ENCODE results near the gene DBF4. TPM values are rescaled to one million over a fixed set of nuclear protein-coding genes. Genes with fewer than 3 reads are reported as not detected.
"Not testable (repeated sequence)": the region's sequence is repeated elsewhere in the genome, so short reads cannot be mapped to it uniquely, and the experiment has no call there.

DBF4 gene
- polyA plus RNA-seq, 1 experiment: 3.8 TPM

DNA sequence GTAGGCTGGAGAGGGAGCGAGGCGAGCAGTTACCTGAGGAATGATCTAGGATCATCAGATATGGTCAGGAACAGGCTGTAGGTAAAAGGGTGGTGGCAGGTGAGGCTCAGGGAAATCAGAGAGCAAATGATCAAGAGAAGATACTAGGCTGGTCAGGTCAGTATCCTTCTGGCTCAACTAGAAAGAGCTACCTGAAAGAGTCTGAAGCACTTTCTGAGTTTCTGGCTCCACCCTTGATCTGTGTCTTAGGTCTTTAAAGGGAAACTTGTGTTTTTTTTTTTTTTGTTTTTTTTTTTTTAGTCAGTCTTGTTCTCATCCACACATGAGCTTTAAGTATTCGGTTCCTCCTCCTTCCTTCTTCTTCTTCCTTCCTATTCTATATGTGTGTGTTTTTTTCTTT, 68.3 kb downstream of the DBF4 start:
- ChIA-PET CTCF (no interaction called here), POLR2A (no interaction called here)
- Histone ChIP-seq H3K27me3 (ENCODE audit: control insufficient read depth, insufficient read depth, low read length) (no peaks in the 10 kb centered on the region), H3K36me3 (ENCODE audit: control insufficient read depth, insufficient read depth, low read length) (no peaks in the 10 kb centered on the region), H3K4me3 (ENCODE audit: low read depth, low read length) (no peak overlapping the region)
- TF ChIP-seq CTCF (IDR thresholded peaks at IDR 0.05; ENCODE audit: insufficient read depth, low read depth, low read length): no peak
- no peak for DNase-seq (ENCODE audit: low read depth)

DNA sequence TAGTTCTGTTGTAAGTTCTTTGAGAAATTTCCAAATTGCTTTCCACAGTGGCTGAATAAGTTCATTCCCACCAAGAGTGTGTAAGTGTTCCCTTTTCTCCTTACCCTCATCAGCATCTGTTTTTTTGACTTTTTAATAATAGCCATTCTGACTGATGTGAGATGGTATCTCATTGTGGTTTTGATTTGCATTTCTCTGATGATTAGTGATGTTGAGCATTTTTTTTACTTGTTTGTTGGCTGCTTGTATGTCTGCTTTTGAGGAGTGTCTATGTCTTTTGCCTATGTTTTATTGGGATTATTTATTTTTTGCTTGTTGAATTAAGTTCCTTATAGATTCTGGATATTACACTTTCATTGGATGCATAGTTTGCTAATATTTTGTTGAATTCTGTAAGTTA, 69.6 kb downstream of the DBF4 start:
- H3K36me3 ChIP-seq (ENCODE audit: control insufficient read depth, insufficient read depth, low read length); DNase-seq (ENCODE audit: low read depth); H3K4me3 ChIP-seq (ENCODE audit: low read depth, low read length); CTCF ChIA-PET; H3K27me3 ChIP-seq (ENCODE audit: control insufficient read depth, insufficient read depth, low read length); POLR2A ChIA-PET: not testable (repeated sequence)

DNA sequence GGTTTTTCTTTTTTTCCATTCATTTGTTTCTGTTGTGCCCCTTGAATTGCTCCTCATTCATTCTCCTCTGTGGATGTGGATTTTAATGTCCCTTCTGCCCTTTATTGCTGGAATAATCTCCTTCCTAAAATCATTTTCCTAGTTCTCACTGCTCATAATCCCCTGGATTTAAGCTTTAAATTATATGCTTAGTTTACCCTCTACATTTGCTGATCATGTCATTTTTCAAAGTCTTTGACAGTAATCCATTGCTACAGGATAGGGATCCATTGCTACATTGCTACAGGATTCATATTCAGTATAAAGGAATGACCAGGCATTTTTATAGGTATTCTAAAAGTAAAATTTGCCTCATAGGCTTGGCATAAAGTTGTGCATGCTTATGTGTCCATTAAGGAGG, 72.1 kb downstream of the DBF4 start:
- ChIA-PET POLR2A (no interaction called here), CTCF (no interaction called here)
- DNase-seq (ENCODE audit: low read depth): no peak
- Histone ChIP-seq H3K27me3 (ENCODE audit: control insufficient read depth, insufficient read depth, low read length) (no peaks in the 10 kb centered on the region), H3K36me3 (ENCODE audit: control insufficient read depth, insufficient read depth, low read length) (no peaks in the 10 kb centered on the region), H3K4me3 (ENCODE audit: low read depth, low read length) (no peak overlapping the region)
- no peak for TF ChIP-seq CTCF (IDR thresholded peaks at IDR 0.05; ENCODE audit: insufficient read depth, low read depth, low read length)

Other genes with a start within 250 kb of the DBF4 start
- gene RUNDC3B, start 248.1 kb upstream of the DBF4 start, polyA plus RNA-seq (2011; rRNA removed): 0.06 and 0.15 TPM in 2 replicates
- gene SLC25A40, start 133 bp upstream of the DBF4 start, polyA plus RNA-seq (2011; rRNA removed): 5.5 and 7.5 TPM in 2 replicates
- 0.04 and 0.06 TPM in 2 replicates for gene ADAM22, start 57.8 kb downstream of the DBF4 start, polyA plus RNA-seq (2011; rRNA removed)